ENCODE measurements around the gene NAGS. TPM values are rescaled to one million over a fixed set of nuclear protein-coding genes. Genes with fewer than 3 reads are reported as not detected.

NAGS gene
- total RNA-seq, 1 donor from 2014 or later, result 0.60 TPM

- H3K36me3 Mint-ChIP-seq (ENCODE audit: low read depth), result no peaks in the 10 kb centered on the region
- H3K9me3 Mint-ChIP-seq, result no peaks in the 10 kb centered on the region
- H3K4me1 Mint-ChIP-seq (ENCODE audit: low read depth), result no peaks in the 10 kb centered on the region
- intact Hi-C loops (cut with micrococcal nuclease), result no loop called here
- H3K27me3 Mint-ChIP-seq (ENCODE audit: insufficient read depth), result peaks cover 35% of the 10 kb centered on the region
- no peak overlapping the region for H3K4me3 Mint-ChIP-seq
- no peak for DNase-seq (ENCODE audit: low spot score)
- H3K27ac Mint-ChIP-seq, result no peak overlapping the region
These were observed 29.8 kb upstream of the NAGS start for GRCh38 chr17:43974382-43975266.

GRCh38 chr17:43975898-43976297, 28.5 kb upstream of the NAGS start:
- Mint-ChIP-seq H3K27ac (no peak overlapping the region), H3K9me3 (no peaks in the 10 kb centered on the region), H3K27me3 (ENCODE audit: insufficient read depth) (peaks cover 36% of the 10 kb centered on the region), H3K4me3 (no peak overlapping the region), H3K4me1 (ENCODE audit: low read depth) (no peaks in the 10 kb centered on the region), H3K36me3 (ENCODE audit: low read depth) (no peaks in the 10 kb centered on the region)
- intact Hi-C loops (cut with micrococcal nuclease), result no loop called here
- no peak for DNase-seq (ENCODE audit: low spot score)

GRCh38 chr17:43976963-43977837, 27.2 kb upstream of the NAGS start:
- peaks cover 44% of the 10 kb centered on the region for H3K27me3 Mint-ChIP-seq (ENCODE audit: insufficient read depth)
- no peak for DNase-seq (ENCODE audit: low spot score)
- intact Hi-C loops (cut with micrococcal nuclease), result no loop called here
- H3K4me3 Mint-ChIP-seq, result no peak overlapping the region
- no peaks in the 10 kb centered on the region for H3K36me3 Mint-ChIP-seq (ENCODE audit: low read depth)
- no peaks in the 10 kb centered on the region for H3K4me1 Mint-ChIP-seq (ENCODE audit: low read depth)
- H3K9me3 Mint-ChIP-seq, result no peaks in the 10 kb centered on the region
- H3K27ac Mint-ChIP-seq, result no peak overlapping the region

- no peak overlapping the region for H3K27ac Mint-ChIP-seq
- H3K27me3 Mint-ChIP-seq (ENCODE audit: insufficient read depth), result peaks cover 53% of the 10 kb centered on the region
- H3K36me3 Mint-ChIP-seq (ENCODE audit: low read depth), result no peaks in the 10 kb centered on the region
- no peaks in the 10 kb centered on the region for H3K4me1 Mint-ChIP-seq (ENCODE audit: low read depth)
- H3K9me3 Mint-ChIP-seq, result no peaks in the 10 kb centered on the region
- H3K4me3 Mint-ChIP-seq, result no peak overlapping the region
- DNase-seq (ENCODE audit: low spot score), result no peak
- intact Hi-C loops (cut with micrococcal nuclease), result no loop called here
These were observed 26.3 kb upstream of the NAGS start for GRCh38 chr17:43978078-43978477.

- no peaks in the 10 kb centered on the region for H3K4me1 Mint-ChIP-seq (ENCODE audit: low read depth)
- no peaks in the 10 kb centered on the region for H3K9me3 Mint-ChIP-seq
- no peak overlapping the region for H3K27ac Mint-ChIP-seq
- H3K36me3 Mint-ChIP-seq (ENCODE audit: low read depth), result no peaks in the 10 kb centered on the region
- no peak overlapping the region for H3K4me3 Mint-ChIP-seq
- no peak for DNase-seq (ENCODE audit: low spot score)
- peaks cover 58% of the 10 kb centered on the region for H3K27me3 Mint-ChIP-seq (ENCODE audit: insufficient read depth)
- intact Hi-C loops (cut with micrococcal nuclease), result no loop called here
These were observed 25.4 kb upstream of the NAGS start for GRCh38 chr17:43979011-43979410.

GRCh38 chr17:43979671-43980070, 24.8 kb upstream of the NAGS start:
- H3K9me3 Mint-ChIP-seq, result no peaks in the 10 kb centered on the region
- H3K27ac Mint-ChIP-seq, result no peak overlapping the region
- intact Hi-C loops (cut with micrococcal nuclease), result no loop called here
- DNase-seq (ENCODE audit: low spot score), result no peak
- no peaks in the 10 kb centered on the region for H3K4me1 Mint-ChIP-seq (ENCODE audit: low read depth)
- no peak overlapping the region for H3K4me3 Mint-ChIP-seq
- H3K36me3 Mint-ChIP-seq (ENCODE audit: low read depth), result no peaks in the 10 kb centered on the region
- peaks cover 61% of the 10 kb centered on the region for H3K27me3 Mint-ChIP-seq (ENCODE audit: insufficient read depth)

GRCh38 chr17:43982171-43982570, 22.3 kb upstream of the NAGS start:
- H3K27ac Mint-ChIP-seq, result no peak overlapping the region
- no peaks in the 10 kb centered on the region for H3K36me3 Mint-ChIP-seq (ENCODE audit: low read depth)
- no peaks in the 10 kb centered on the region for H3K9me3 Mint-ChIP-seq
- no peak for DNase-seq (ENCODE audit: low spot score)
- intact Hi-C loops (cut with micrococcal nuclease), result no loop called here
- no peaks in the 10 kb centered on the region for H3K4me1 Mint-ChIP-seq (ENCODE audit: low read depth)
- H3K27me3 Mint-ChIP-seq (ENCODE audit: insufficient read depth), result peaks cover 75% of the 10 kb centered on the region
- no peak overlapping the region for H3K4me3 Mint-ChIP-seq

GRCh38 chr17:43983196-43983514, 21.3 kb upstream of the NAGS start:
- Mint-ChIP-seq H3K9me3 (no peaks in the 10 kb centered on the region), H3K36me3 (ENCODE audit: low read depth) (no peaks in the 10 kb centered on the region), H3K27me3 (ENCODE audit: insufficient read depth) (peaks cover 80% of the 10 kb centered on the region), H3K4me1 (ENCODE audit: low read depth) (no peaks in the 10 kb centered on the region), H3K4me3 (peak overlapping the region; percentile 45), H3K27ac (no peak overlapping the region)
- DNase-seq (ENCODE audit: low spot score), result no peak
- intact Hi-C loops (cut with micrococcal nuclease), result no loop called here

- no peaks in the 10 kb centered on the region for H3K36me3 Mint-ChIP-seq (ENCODE audit: low read depth)
- no peaks in the 10 kb centered on the region for H3K4me1 Mint-ChIP-seq (ENCODE audit: low read depth)
- H3K9me3 Mint-ChIP-seq, result no peaks in the 10 kb centered on the region
- DNase-seq (ENCODE audit: low spot score), result no peak
- H3K27ac Mint-ChIP-seq, result no peak overlapping the region
- peaks cover 76% of the 10 kb centered on the region for H3K27me3 Mint-ChIP-seq (ENCODE audit: insufficient read depth)
- intact Hi-C loops (cut with micrococcal nuclease), result no loop called here
- H3K4me3 Mint-ChIP-seq, result no peak overlapping the region
These were observed 20.7 kb upstream of the NAGS start for GRCh38 chr17:43983515-43984411.

GRCh38 chr17:43984521-43984920, 19.9 kb upstream of the NAGS start:
- Mint-ChIP-seq H3K27ac (no peak overlapping the region), H3K4me3 (no peak overlapping the region), H3K4me1 (ENCODE audit: low read depth) (no peaks in the 10 kb centered on the region), H3K36me3 (ENCODE audit: low read depth) (no peaks in the 10 kb centered on the region), H3K9me3 (no peaks in the 10 kb centered on the region), H3K27me3 (ENCODE audit: insufficient read depth) (peaks cover 70% of the 10 kb centered on the region)
- intact Hi-C loops (cut with micrococcal nuclease), result no loop called here
- DNase-seq (ENCODE audit: low spot score), result no peak

- no peaks in the 10 kb centered on the region for H3K9me3 Mint-ChIP-seq
- H3K4me3 Mint-ChIP-seq, result no peak overlapping the region
- intact Hi-C loops (cut with micrococcal nuclease), result no loop called here
- DNase-seq (ENCODE audit: low spot score), result no peak
- H3K36me3 Mint-ChIP-seq (ENCODE audit: low read depth), result no peaks in the 10 kb centered on the region
- no peak overlapping the region for H3K27ac Mint-ChIP-seq
- no peaks in the 10 kb centered on the region for H3K4me1 Mint-ChIP-seq (ENCODE audit: low read depth)
- peaks cover 61% of the 10 kb centered on the region for H3K27me3 Mint-ChIP-seq (ENCODE audit: insufficient read depth)
These were observed 18.0 kb upstream of the NAGS start for GRCh38 chr17:43986225-43986981.

Measured in activated T-helper 1 cell treated with anti-CD3 and anti-CD28 coated beads, Interleukin-12 subunit alpha, Interleukin-12 subunit beta, Interleukin-2, Interleukin-4 antibody, amounts not matched to agents 30 ng/mL and 10 ng/mL and 1 ng/mL, durations not matched to agents 14 hours and 24 hours and 36 hours (primary cell).